ENCODE data around the gene PAX7. TPM values are rescaled to one million over a fixed set of nuclear protein-coding genes. Genes with fewer than 3 reads are reported as not detected.

Gene PAX7
- polyA plus RNA-seq, 4 donors: 0.02 TPM; not detected in 3

- DNase-seq (ENCODE audit: low read depth in 4 of 4, low spot score in 2 of 4): no peak
Observed at GRCh38 chr1:18786149-18786548, 155.5 kb downstream of the PAX7 start.

GRCh38 chr1:18787825-18788385 lies 157.3 kb downstream of the PAX7 start:
- DNase-seq (ENCODE audit: low read depth in 4 of 4, low spot score in 2 of 4): no peak

- DNase-seq (ENCODE audit: low read depth in 4 of 4, low spot score in 2 of 4): no peak
Observed at GRCh38 chr1:18789246-18789645, 158.6 kb downstream of the PAX7 start.

GRCh38 chr1:18792747-18793146 lies 162.1 kb downstream of the PAX7 start:
- no peak for DNase-seq (ENCODE audit: low read depth in 4 of 4, low spot score in 2 of 4)

GRCh38 chr1:18793164-18793563 lies 162.5 kb downstream of the PAX7 start:
- no peak for DNase-seq (ENCODE audit: low read depth in 4 of 4, low spot score in 2 of 4)

- no peak for DNase-seq (ENCODE audit: low read depth in 4 of 4, low spot score in 2 of 4)
Observed at GRCh38 chr1:18794051-18794450, 163.4 kb downstream of the PAX7 start.

- DNase-seq (ENCODE audit: low read depth in 4 of 4, low spot score in 2 of 4): no peak
Observed at GRCh38 chr1:18794561-18794960, 163.9 kb downstream of the PAX7 start.

- no peak for DNase-seq (ENCODE audit: low read depth in 4 of 4, low spot score in 2 of 4)
Observed at GRCh38 chr1:18795002-18795689, 164.5 kb downstream of the PAX7 start.

GRCh38 chr1:18796950-18797349 lies 166.3 kb downstream of the PAX7 start:
- no peak for DNase-seq (ENCODE audit: low read depth in 4 of 4, low spot score in 2 of 4)

Other genes with a start within 250 kb of the PAX7 start
- gene KLHDC7A, start 149.9 kb upstream of the PAX7 start, polyA plus RNA-seq (ENCODE audit: insufficient read length in 4 of 4): 10 to 100 TPM; 10.9 to 15.0 (median 12.4) TPM
- not detected for gene TAS1R2, start 228.8 kb downstream of the PAX7 start, polyA plus RNA-seq (ENCODE audit: insufficient read length in 4 of 4)